ENCODE results near the gene SUPT5H.
"Not testable (repeated sequence)": the region's sequence is repeated elsewhere in the genome, so short reads cannot be mapped to it uniquely, and the experiment has no call there.

Gene SUPT5H

DNA sequence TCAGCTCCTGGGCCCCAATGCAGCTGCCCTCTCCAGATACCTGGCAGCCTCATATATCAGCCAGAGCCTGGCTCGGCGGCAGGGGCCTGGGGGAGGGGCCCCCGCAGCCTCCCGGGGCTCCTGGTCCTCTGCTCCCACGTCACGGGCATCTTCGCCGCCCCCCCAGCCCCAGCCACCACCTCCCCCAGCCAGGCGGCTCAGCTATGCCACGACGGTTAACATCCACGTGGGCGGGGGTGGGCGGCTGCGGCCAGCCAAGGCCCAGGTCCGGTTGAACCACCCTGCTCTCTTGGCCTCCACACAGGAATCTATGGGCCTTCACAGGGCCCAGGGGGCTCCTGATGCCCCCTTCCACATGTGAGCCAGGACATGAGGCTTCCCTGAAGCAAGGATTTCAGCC lies 20.4 kb upstream of the SUPT5H start:
- in situ Hi-C loops (cut with MboI; ENCODE audit: low sequenced_read_pairs), result no loop called here

DNA sequence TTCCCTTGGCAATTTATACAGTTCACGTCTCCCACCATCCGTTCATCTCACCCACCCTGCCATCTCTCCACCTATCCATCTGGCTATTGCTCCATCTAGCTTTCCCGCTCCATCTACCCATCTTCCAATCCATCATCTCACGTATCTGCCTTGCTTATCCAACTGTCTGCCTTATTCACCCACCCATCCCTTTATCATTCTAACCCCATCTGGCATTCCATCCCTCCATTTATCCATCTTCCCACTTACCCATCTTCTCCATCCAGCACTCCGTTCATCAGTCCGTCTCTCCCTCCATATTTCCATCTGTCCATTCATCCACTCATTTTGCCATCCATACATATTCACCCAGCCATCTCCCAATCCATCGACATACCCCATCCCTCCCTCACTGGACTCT lies 19.6 kb upstream of the SUPT5H start:
- in situ Hi-C loops (cut with MboI; ENCODE audit: low sequenced_read_pairs), result no loop called here

DNA sequence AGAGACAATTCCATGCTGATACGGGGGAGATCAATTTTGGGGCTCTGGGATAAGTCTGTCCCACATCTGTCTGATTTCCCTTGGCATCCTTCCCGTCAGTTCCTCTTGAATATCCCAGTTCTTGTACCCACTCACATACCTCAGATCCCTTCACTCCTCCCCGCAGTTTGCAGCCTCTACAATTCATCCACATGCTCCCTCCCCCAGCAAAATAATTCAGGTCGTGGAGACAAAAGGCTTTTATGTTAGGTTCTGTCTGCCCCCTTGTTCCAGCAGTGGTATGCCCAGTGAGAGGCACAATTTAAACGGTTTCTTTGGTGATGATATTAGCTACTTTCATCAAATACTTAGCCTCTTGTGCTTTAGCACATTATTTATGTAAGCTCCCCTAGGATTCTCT lies 19.2 kb upstream of the SUPT5H start:
- in situ Hi-C loops (cut with MboI; ENCODE audit: low sequenced_read_pairs), result no loop called here

GRCh38 chr19:39427707-39428106 lies 17.7 kb upstream of the SUPT5H start:
- in situ Hi-C loops (cut with MboI; ENCODE audit: low sequenced_read_pairs), result no loop called here

GRCh38 chr19:39428283-39429112 lies 16.9 kb upstream of the SUPT5H start:
- in situ Hi-C loops (cut with MboI; ENCODE audit: low sequenced_read_pairs), result no loop called here

DNA sequence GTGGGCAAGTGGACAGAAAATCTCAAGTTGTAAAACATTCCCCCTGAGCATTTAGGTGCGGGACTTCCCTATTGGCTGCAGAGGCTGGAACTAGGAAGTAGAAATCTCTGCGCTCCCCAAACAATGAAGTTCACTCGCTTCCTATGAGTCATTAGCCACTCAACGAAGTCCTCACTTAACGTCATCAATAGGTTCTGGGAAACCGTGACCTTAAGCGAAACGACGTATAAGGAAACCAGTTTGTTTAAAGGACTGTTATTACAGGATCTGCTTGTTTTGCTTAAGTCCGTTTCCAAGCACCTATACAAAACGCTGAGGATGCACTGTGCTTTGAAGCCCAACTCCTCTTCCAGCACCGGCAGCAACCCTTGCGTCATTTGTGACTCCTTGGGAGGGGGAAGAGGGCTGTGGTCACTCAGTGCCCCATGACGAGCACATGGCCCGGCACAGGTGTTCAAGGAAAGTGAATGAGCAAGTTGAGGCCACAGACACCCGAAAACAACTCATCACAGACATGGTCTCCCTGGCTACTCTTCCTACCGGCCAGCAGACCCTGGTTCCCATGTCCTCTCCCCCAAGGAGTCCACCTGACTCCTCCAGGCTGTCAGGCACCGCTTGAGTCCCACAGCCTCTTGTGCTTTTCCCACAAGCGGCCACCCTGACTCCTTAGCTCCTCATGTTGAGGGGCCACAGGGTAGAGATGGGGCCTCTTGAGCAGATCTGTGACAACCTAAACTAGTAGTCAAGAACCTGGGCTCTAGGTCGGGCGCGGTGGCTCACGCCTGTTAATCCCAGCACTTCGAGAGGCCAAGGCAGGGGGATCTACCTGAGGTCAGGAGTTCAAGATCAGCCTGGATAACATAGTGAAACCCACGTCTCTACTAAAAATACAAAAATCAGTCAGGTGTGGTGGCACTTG lies 14.4 kb upstream of the SUPT5H start:
- in situ Hi-C loops (cut with MboI; ENCODE audit: low sequenced_read_pairs), result no loop called here

- in situ Hi-C loops (cut with MboI; ENCODE audit: low sequenced_read_pairs), result no loop called here
Observed at GRCh38 chr19:39432677-39433025, 12.7 kb upstream of the SUPT5H start.

- in situ Hi-C loops (cut with MboI; ENCODE audit: low sequenced_read_pairs), result no loop called here
Observed at GRCh38 chr19:39433480-39434079, 11.8 kb upstream of the SUPT5H start.

GRCh38 chr19:39434123-39435076 lies 11.0 kb upstream of the SUPT5H start:
- in situ Hi-C loops (cut with MboI; ENCODE audit: low sequenced_read_pairs), result no loop called here

DNA sequence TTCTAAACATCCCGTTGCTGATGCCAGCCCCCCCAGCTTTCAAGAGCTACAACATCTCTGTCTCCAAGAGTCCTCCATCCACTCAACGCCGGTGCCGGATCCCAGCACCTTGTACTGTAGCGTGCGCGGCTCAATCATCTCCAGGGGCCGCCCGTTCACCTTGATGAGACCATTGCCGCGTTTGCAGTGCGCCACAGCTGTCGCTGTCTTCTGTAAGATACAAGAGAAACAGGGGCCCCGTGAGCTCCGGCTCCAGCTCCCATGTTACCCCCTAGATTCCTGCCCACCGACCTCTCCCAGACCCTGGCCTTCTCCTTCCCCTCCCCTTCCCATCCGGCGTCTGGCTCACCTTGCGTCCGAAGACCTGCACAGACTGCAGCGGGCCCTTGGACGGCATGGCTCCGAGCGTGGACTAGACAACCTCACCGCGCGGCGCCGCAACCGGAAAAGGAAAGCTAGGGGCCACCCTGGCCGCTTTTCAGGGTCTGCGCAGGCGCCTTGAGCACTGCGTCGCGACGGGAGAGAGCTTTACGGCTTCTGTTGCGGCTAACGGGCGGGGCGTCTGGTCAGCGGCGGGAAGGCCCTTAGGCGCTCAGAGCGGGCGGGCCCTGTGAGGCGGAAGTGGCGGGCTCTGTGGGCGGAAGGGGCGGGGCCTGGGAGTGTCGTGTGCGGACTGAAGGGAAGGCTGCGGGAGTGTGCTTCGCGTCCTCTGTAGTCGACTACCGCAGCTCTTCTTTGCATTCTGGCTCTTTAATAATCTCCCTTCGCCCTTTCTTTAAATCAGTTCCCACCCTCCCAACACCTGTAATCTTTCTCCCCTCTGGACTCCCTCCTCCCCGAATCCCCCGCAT lies 9.7 kb upstream of the SUPT5H start, which contains the start of gene RPS16:
Gene RPS16 (minus strand): TSS at position 451 of the 851 bp plus-strand sequence. CDS start 54 bp downstream, at position 397.
- in situ Hi-C loops (cut with MboI; ENCODE audit: low sequenced_read_pairs), result no loop called here

DNA sequence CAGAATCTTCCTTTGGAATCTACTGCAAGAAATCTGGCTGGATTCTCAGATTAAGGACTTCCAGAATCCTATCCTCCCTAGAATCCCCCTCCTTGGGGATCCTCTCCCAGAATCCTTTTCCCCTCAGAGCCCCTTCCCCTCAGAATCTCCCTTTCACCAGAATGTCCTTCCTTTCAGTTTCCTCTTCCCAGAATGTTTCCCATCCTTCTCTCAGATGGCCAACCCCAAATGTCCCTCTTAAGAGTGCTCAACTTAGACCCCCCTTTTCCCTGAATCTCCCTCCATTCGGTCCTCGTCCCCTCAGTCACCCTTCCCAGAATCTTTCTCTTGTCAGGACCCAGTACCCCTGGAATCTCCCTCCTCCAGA lies 9.0 kb upstream of the SUPT5H start:
- in situ Hi-C loops (cut with MboI; ENCODE audit: low sequenced_read_pairs), result no loop called here

GRCh38 chr19:39438270-39438934 lies 7.0 kb upstream of the SUPT5H start:
- in situ Hi-C loops (cut with MboI; ENCODE audit: low sequenced_read_pairs), result no loop called here

GRCh38 chr19:39444598-39445195 lies 685 bp upstream of the SUPT5H start:
- in situ Hi-C loops (cut with MboI; ENCODE audit: low sequenced_read_pairs), result no loop called here

GRCh38 chr19:39446365-39447084 lies 1.1 kb downstream of the SUPT5H start:
- in situ Hi-C loops (cut with MboI; ENCODE audit: low sequenced_read_pairs), result no loop called here

- in situ Hi-C loops (cut with MboI; ENCODE audit: low sequenced_read_pairs), result no loop called here
Observed at GRCh38 chr19:39448271-39448670, 2.9 kb downstream of the SUPT5H start.

- in situ Hi-C loops (cut with MboI; ENCODE audit: low sequenced_read_pairs), result no loop called here
Observed at GRCh38 chr19:39449116-39449797, 3.9 kb downstream of the SUPT5H start.

DNA sequence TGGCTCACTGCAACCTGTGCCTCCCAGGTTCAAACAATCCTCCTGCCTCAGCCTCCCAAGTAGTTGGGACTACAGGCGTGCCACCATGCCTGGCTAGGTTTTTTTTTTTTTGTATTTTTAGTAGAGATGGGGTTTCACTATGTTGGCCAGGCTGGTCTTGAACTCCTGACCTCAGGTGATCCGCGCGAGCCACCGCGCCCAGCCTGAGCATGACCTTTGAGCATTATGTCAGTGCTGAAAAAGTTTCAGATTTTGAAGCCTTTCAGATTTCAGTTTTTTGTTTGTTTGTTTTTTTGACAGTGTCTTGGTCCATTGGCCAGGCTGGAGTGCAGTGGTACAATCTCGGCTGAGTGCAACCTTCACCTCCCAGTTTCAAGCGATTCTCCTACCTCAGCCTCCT lies 5.9 kb downstream of the SUPT5H start:
- in situ Hi-C loops (cut with MboI; ENCODE audit: low sequenced_read_pairs), result not testable (repeated sequence)

Data from HL-60/S4 treated with retinoic acid at 250 ng/mL for 4 days and 3 days (cell line).